ENCODE results near the gene TECPR1.

Gene TECPR1

DNA sequence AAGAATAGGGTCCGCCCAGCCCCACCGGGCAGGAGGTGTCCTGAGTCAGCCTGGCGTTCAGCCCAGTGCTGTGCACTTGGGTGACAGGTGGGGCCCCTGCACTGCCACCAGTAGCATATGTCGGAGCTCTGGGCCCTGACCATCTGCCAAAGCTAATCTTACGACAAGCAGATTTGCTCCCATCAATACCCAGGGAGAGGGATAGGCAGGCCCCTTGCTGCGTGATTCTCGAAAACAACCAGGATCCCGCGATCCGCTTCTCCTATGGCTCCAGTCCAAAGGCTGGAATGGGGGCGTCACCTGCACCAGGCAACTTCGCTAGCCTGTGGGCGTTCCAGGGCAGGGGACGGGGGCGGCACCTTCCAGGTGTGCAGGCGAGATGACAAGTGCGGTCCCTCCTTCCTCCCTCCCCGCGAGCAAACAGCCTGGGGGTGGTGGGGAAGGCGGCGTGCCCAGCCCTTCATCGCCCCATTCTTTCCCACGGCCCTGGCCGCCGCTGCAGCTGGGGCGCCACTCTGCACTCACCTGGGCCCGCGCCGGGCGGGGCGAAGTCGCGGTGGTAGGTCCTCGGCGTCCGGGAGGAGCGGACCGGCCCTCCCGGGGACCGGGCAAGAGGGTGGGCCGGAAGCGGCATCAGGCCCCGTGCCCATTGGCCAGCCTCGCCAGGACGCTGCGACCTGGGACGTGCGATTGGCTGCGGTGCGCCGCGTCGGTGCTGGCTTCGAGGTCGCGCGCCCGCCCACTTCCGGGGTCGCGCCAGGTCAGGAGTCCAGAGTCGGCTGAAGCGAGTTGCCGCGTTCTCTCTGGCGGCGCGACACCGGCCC is at the start of gene TECPR1:
Gene TECPR1 (minus strand): TSS at position 632 of the 824 bp plus-strand sequence. CDS start 6,086 bp downstream, outside the sequence.
- peak; percentile 96 for DNase-seq

DNA sequence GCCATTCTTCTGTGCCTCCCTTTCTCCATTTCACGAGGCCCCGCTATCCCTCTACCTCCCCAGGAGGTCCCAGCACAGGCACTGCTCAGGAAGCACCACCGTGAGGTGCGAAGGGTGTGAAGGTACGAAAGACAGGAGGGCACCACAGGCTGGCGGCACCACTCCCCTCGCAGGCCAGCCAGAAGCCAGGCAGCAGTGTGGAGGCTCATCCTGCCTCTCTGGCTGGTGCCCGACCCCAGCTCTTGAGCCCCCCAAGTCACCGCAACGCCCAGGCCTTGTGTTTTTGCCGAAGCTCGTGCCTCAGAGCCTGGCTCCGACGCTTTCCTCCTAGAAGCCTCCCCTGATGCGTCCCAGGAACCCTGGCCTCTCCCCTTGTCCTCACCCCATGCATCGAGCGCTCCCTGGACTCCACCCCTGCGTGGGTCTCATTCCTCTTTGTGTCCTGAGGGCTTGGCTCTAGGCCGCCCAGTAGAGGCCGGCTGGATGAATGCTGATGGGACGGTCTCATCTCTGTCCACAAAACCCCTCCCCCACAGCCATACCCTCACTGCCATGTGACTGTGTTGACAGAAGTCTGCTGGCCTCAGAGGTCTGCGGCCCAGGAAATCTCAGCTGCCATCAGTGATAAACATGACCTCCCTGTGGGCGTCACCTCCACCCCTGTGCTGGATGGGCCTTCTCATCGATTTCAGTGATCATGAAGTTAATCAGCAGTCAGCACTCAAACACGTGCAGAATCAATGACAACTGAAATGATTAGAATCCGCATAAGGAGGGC is 48.8 kb upstream of the TECPR1 start:
- no peak for DNase-seq

DNA sequence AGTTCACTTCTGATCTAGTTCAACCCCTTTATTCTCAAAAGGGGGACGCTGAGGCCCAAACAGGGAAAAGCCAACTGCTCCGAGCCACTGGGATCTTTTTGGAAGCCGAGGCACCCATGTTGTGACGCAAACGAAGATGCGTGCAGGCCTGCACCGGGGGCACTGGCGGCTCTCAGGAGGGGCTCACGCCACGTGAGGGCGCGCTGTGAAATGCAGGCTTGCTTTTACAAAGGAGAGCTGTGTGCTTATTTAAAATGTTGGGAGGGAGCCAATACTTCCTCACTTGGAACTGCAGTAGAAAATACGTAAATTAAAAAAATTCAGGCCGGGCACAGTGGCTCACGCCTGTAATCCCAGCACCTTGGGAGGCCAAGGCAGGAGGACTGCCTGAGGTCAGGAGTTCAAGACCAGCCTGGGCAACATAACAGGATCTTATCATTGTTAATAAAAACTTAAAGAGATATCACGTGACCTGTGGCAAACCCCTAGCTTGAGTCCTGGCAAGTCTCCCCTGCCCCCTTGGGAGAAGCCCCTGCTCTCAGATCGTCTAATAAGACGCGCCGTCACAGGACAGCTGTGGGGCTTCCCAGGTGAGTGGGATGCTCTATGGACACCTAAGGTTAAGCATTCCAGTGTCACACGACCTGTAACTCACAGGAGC is 45.7 kb upstream of the TECPR1 start:
- no peak for DNase-seq

GRCh38 chr7:98296833-98297232 is 44.8 kb upstream of the TECPR1 start:
- no peak for DNase-seq

DNA sequence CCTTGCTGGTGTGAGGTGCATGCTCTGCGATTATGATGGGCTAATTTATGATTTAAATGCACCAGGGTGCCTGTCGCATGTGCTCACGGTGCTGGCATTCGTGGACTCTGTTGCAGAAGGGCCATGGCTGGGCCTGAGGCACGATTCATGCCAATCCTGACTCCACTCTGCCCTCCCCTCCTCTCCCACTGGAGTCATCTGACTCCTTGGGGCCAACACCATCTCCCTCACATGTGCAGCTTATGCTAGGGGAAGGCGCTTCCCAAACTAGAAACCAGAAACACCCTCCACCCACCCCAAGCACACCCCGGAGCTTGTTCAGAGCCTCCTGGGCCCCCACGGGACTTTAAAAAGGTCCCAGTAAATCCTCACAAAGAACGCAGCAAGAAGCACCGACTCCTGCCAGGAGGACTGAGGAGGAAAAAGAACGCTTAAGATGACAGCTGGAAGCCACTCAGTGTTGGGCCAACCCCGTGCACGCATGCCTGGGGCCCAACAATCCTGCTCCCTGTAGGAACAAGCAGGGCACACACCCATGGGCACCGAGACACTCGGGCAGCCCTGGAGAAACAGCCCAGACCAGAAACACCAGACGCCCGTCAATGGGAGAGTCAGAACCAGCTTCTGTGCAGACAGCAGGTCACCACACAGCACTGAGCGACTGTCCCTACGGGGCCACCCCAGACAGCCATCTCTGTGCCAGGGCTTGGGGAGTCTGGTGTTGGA is 43.6 kb upstream of the TECPR1 start:
- peak; percentile 8 for DNase-seq

DNA sequence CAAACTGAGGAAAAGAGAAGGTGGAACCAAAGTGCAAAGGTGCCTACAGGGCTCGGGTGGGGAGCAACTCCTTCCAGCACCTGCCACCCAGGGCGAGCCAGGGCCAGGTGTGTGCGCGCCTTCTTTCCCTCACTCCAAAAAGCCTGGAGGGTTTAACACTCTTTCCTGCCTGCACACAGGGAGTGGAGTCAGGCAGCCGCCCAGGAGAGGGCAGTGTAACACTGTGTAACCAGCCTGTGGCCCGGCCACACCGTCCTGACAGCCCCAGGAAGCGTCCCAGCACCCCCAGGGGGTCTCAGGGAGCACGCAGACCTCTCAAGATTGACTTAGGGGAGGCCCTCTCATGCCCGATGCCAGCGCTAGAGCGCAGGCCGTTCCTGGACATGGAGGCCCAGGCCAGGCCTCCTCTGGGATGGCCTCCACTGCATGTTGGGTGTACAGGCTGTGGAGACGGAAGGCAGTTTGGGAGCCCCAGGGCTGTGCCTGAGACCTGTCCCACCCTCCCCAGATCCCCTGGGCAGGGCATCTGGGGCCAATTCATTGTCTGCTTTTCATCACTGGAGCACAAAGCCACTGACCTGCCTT is 42.9 kb upstream of the TECPR1 start:
- no peak for DNase-seq

DNA sequence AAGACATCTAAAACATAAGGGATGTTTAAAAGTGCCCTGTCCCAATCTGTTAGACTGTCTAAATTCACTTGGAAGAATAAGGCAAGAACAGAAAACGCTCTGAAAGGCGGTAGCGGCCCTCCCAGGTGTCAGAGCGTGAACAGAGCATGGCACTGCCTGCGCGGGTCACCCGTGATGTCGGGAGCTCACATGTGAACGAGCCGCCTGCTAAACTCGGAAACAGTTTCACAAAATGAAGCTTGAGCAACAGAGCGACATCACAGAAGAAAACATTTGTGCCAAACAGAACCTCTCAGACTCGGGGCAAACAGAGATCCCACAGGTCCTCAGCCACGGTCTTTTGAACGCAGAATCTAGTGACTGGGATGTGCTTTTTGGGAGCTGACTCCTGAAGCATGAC is 42.3 kb upstream of the TECPR1 start:
- no peak for DNase-seq

DNA sequence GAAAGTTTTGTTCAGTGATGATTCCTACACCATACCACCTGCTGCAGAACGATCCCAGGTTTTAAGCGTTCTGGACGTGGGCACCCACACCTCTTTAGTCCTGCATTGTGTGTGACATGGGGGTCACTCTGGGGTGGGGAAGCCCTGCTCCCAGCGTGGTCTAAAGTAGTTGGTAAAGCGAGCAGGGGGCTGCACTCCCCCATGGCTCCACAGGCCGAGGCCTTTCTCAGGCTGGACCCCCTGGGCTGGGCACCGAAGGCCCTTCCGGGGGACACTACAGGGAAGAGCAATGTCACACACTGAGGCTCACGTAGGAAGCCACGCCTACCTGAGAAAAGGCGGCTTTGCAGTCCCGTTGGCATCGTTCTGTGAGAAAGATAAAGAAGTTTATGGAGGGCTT is 41.7 kb upstream of the TECPR1 start:
- DNase-seq = no peak

- no peak for DNase-seq
Measured at GRCh38 chr7:98293265-98293664, 41.2 kb upstream of the TECPR1 start.

GRCh38 chr7:98291717-98292116 is 39.7 kb upstream of the TECPR1 start:
- no peak for DNase-seq

- no peak for DNase-seq
Measured at GRCh38 chr7:98289333-98289875, 37.4 kb upstream of the TECPR1 start.

DNA sequence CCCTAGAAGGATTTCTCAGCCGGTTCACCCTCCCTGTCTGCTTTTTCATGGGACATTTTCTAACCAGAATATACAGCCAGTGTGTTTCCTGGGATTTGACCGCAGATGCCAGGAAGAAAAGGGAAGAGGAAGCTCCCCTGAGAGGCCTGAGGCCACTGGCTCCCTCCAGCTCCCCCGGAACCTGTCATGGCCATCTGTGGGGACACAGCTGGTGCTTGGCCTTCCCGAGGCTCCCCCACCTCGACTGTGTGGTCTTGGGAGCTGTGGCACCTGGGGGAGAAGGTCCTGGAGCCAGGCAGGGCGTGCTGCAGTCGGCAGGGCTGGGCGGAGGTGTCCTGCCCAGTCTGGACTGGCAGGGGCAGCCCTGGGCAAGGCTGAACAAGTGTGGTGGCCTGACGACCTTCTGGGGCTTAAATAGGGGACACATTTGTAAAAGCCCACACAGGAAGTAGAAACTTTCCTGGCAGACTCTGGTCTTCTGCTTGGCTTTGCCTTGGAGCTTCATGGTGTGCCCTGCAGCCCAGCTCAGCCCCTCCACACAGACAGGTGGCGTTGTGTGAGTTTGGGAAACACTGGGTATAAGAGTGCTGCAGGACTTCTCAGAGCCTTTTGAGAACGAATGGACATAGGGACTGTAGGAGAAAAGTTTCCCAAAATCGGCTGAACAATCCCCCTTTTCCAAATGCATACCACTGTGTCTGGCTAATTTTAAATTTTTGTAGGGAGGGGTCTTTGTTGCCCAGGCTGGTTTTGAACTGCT is 36.2 kb upstream of the TECPR1 start:
- DNase-seq = no peak

DNA sequence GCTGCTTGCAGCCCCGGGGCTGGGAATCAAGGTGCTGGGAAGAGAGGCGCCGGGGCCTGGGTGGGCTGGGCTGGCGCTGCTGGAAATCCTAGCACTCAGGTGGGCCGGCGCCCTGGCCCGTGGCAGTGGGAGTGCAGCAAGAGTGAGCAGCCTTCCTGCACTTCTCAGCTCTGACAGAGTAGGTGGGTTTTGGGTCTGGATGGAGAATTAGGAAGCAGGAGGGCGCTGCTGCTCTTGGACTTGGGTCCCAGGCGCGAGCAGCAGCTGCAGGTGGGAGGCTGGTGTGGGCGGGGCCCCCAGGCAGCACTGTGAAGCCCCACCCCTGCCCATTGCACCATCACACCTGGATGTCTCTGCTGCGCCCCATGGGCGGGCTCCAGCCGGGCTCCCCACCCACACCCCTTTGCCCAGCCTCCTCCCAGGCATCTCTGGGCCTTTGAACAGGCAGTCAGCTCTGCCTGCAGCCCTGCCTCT is 35.5 kb upstream of the TECPR1 start:
- no peak for DNase-seq

- no peak for DNase-seq
Measured at GRCh38 chr7:98286701-98287485, 34.9 kb upstream of the TECPR1 start.

DNA sequence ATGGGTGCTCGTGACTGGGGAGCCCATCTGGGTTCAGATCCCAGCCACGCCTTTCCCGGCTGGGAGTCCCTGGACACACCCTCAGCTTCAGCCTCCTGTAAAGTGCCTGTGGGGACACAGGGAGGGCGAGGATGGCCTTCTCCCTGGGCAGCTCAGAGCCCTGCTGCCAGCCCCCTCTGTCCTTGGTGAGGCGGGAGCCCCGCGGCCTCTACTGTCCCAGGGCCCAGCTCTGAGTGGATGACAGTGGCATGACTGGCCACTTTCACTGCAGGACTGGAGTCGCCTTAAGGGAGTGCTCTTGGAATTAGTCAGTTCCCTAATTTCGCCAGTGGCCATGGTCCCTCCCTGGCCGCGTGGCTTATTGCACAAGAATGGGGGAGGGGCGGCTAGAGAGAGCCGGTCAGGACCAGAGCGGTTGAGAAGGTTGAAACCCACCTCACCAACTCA is 34.1 kb upstream of the TECPR1 start:
- DNase-seq = peak; percentile 10

GRCh38 chr7:98285157-98286092 is 33.4 kb upstream of the TECPR1 start:
- DNase-seq = no peak

DNA sequence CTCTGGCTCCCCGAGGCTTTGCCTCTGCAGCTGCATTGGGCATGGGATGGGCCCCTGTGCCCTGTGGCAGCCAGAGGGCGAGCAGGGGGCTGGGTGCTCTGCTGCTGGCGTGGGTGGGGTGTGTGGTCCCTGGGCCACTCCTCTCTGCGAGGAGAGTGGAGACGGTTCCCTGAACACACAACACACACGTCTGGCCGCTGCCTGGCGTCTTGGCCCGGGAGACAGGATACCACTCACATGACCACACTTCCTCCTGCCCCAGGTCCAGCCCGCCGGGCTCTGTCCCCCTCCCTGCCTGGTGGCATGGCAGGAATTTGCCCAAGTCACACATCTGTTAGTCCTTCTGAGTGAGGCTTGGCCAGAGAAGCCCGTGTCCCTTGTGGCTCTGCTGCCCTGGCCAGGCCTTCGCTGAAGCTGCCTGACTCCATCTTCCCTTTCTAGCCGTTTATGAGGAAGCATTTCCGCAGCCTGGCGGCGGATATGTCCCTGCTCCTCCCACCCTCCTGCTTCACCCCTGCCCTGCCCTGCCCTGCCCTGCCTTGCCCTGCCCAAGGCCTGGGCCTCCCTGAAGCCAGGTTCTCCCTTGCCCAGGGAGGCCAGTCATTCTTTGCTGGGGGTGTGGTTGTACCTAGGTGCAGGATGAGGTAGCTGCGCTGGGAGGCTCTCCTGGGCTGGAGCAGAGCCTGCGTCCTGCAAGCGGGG is 32.5 kb upstream of the TECPR1 start:
- DNase-seq = peak; percentile 11

GRCh38 chr7:98283887-98284222 is 31.8 kb upstream of the TECPR1 start:
- DNase-seq = no peak

Measured in midbrain (tissue), 1 donor.